ENCODE measurements around the gene LEF1. TPM values are rescaled to one million over a fixed set of nuclear protein-coding genes. Genes with fewer than 3 reads are reported as not detected.
"Not testable (repeated sequence)": the region's sequence is repeated elsewhere in the genome, so short reads cannot be mapped to it uniquely, and the experiment has no call there.

Gene LEF1
- total RNA-seq, 1 donor from 2014 or later: 175 TPM

GRCh38 chr4:108044951-108045686 lies 123.6 kb downstream of the LEF1 start:
- intact Hi-C loops (cut with micrococcal nuclease): no loop called here

- intact Hi-C loops (cut with micrococcal nuclease): no loop called here
Measured at GRCh38 chr4:108043526-108043925, 125.2 kb downstream of the LEF1 start.

GRCh38 chr4:108042927-108043326 lies 125.8 kb downstream of the LEF1 start:
- intact Hi-C loops (cut with micrococcal nuclease): no loop called here

- intact Hi-C loops (cut with micrococcal nuclease): no loop called here
Measured at GRCh38 chr4:108037884-108038283, 130.8 kb downstream of the LEF1 start.

- intact Hi-C loops (cut with micrococcal nuclease): loop anchor here (1.0 kb wide), 1 partner anchor 129 kb away; no protein-coding TSS in a partner anchor
Measured at GRCh38 chr4:108036213-108036612, 132.5 kb downstream of the LEF1 start.

- intact Hi-C loops (cut with micrococcal nuclease): loop anchor here (1.0 kb wide), 1 partner anchor 130 kb away; no protein-coding TSS in a partner anchor
Measured at GRCh38 chr4:108035691-108036090, 133.0 kb downstream of the LEF1 start.

GRCh38 chr4:108034565-108034964 lies 134.2 kb downstream of the LEF1 start:
- intact Hi-C loops (cut with micrococcal nuclease): loop anchor here (5.0 kb wide), 2 partner anchors 73 to 323 kb away; no protein-coding TSS in a partner anchor

- intact Hi-C loops (cut with micrococcal nuclease): loop anchor here (1.0 to 5.0 kb wide), 3 partner anchors 13 to 324 kb away; no protein-coding TSS in a partner anchor
Measured at GRCh38 chr4:108033348-108033747, 135.4 kb downstream of the LEF1 start.

- intact Hi-C loops (cut with micrococcal nuclease): loop anchor here (2.0 to 5.0 kb wide), 3 partner anchors 76 to 481 kb away; no protein-coding TSS in a partner anchor
Measured at GRCh38 chr4:108031427-108032083, 137.2 kb downstream of the LEF1 start.

- intact Hi-C loops (cut with micrococcal nuclease): loop anchor here (1.0 to 5.0 kb wide), 6 partner anchors 77 to 590 kb away; partner anchors contain the start of gene RPL34
Measured at GRCh38 chr4:108030332-108030731, 138.4 kb downstream of the LEF1 start.

- intact Hi-C loops (cut with micrococcal nuclease): loop anchor here (1.0 to 5.0 kb wide), 6 partner anchors 78 to 591 kb away; partner anchors contain the start of gene RPL34
Measured at GRCh38 chr4:108029731-108030130, 139.0 kb downstream of the LEF1 start.

- intact Hi-C loops (cut with micrococcal nuclease): no loop called here
Measured at GRCh38 chr4:108029016-108029720, 139.6 kb downstream of the LEF1 start.

GRCh38 chr4:108024878-108025165 lies 143.9 kb downstream of the LEF1 start:
- intact Hi-C loops (cut with micrococcal nuclease): no loop called here

GRCh38 chr4:108024085-108024877 lies 144.5 kb downstream of the LEF1 start:
- intact Hi-C loops (cut with micrococcal nuclease): no loop called here

- intact Hi-C loops (cut with micrococcal nuclease): loop anchor here (1.0 to 2.0 kb wide), 2 partner anchors 494 to 553 kb away; no protein-coding TSS in a partner anchor
Measured at GRCh38 chr4:108018884-108019187, 149.9 kb downstream of the LEF1 start.

GRCh38 chr4:108018040-108018883 lies 150.5 kb downstream of the LEF1 start:
- intact Hi-C loops (cut with micrococcal nuclease): loop anchor here (1.0 to 2.0 kb wide), 2 partner anchors 495 to 554 kb away; no protein-coding TSS in a partner anchor

GRCh38 chr4:108013955-108014354 lies 154.8 kb downstream of the LEF1 start:
- intact Hi-C loops (cut with micrococcal nuclease): no loop called here

GRCh38 chr4:108013327-108013726 lies 155.4 kb downstream of the LEF1 start:
- intact Hi-C loops (cut with micrococcal nuclease): no loop called here

- intact Hi-C loops (cut with micrococcal nuclease): not testable (repeated sequence)
Measured at GRCh38 chr4:108012382-108012781, 156.3 kb downstream of the LEF1 start.

GRCh38 chr4:108010167-108010566 lies 158.6 kb downstream of the LEF1 start:
- intact Hi-C loops (cut with micrococcal nuclease): no loop called here
